Measurements from ENCODE around the gene CREG2. TPM values are rescaled to one million over a fixed set of nuclear protein-coding genes. Genes with fewer than 3 reads are reported as not detected.
"Not testable (repeated sequence)": the region's sequence is repeated elsewhere in the genome, so short reads cannot be mapped to it uniquely, and the experiment has no call there.

CREG2 gene
- total and polyA plus RNA-seq, 7 experiments from 2014 or later: 0.56 TPM; not detected in 6

DNA sequence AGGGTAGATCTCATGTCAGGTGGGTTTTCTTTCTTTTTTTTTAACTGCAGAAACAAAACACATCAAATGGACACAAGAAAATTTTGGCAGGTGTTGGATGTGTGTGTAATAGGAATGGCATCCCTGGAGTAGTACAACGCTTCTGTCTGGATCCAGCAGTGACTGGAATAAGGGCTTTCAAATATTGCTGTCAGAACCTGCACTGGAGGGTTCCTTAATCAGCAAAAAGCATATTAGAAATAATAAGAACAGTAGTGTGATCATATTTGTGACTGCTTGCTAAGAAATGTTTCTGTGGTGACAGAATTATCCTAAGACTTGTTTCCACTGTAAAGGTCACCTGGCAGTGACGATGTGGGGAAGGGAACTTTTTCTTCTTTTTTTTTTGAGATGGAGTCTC, 30.8 kb downstream of the CREG2 start:
- H3K36me3 ChIP-seq (ENCODE audit: control insufficient read depth in 2 of 3, insufficient read depth in 3 of 3, low read length in 3 of 3): no peaks in the 10 kb centered on the region
- ATAC-seq: no peak
- DNase-seq: no peak
- CTCF ChIA-PET: no interaction called here
- H3K4me1 ChIP-seq (ENCODE audit: control insufficient read depth in 2 of 2, insufficient read depth in 2 of 2, low read length in 2 of 2): peaks cover 6 to 11% of the 10 kb centered on the region in 2 donors
- H3K4me3 Mint-ChIP-seq: no peak overlapping the region
- no peak overlapping the region for H3K27ac ChIP-seq (ENCODE audit: low read depth, low read length)
- H3K27me3 ChIP-seq (ENCODE audit: control insufficient read depth in 2 of 2, insufficient read depth in 2 of 2, low read length in 2 of 2): no peaks in the 10 kb centered on the region
- H3K9me3 ChIP-seq (ENCODE audit: control insufficient read depth in 2 of 3, low read length in 3 of 3): no peaks in the 10 kb centered on the region
- H3K36me3 Mint-ChIP-seq: peaks cover 0 to 2% (median 0%) of the 10 kb centered on the region in 5 donors
- no peak overlapping the region for H3K4me3 ChIP-seq (ENCODE audit: low read length)
- intact Hi-C loops (cut with micrococcal nuclease): no loop called here
- H3K4me1 Mint-ChIP-seq: peaks cover 14 to 27% (median 17%) of the 10 kb centered on the region in 7 donors
- POLR2A ChIA-PET: no interaction called here
- H3K27ac Mint-ChIP-seq: peak overlapping the region in 1 of 9 donors; percentile 57
- peaks cover 0 to 16% (median 0%) of the 10 kb centered on the region in 5 donors for H3K27me3 Mint-ChIP-seq
- H3K9me3 Mint-ChIP-seq: no peaks in the 10 kb centered on the region

DNA sequence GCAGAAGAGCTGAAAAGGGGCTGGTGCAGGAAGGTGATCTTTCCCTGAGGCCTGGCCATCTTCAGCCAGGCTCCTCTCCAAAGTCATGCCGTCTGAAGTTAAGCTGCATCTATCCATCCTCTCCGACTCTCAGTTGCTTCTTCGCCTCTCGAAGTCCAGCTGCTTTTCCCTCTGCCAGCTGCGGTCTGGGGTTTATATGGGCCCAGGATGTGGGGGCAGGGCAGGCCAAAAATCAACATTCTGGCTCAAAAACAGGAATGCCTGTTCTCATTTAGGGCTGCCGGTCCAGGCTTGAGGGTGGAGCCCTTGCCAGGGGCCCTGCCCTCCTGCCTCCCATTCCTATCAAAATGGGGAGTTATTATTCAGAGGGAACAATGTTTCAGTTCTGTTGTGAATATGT, 31.2 kb downstream of the CREG2 start:
- intact Hi-C loops (cut with micrococcal nuclease): no loop called here
- H3K36me3 Mint-ChIP-seq: peaks cover 0 to 2% (median 0%) of the 10 kb centered on the region in 5 donors
- no peak overlapping the region for H3K4me3 ChIP-seq (ENCODE audit: low read length)
- no peaks in the 10 kb centered on the region for H3K27me3 ChIP-seq (ENCODE audit: control insufficient read depth in 2 of 2, insufficient read depth in 2 of 2, low read length in 2 of 2)
- H3K4me1 ChIP-seq (ENCODE audit: control insufficient read depth in 2 of 2, insufficient read depth in 2 of 2, low read length in 2 of 2): peaks cover 1 to 7% of the 10 kb centered on the region in 2 donors
- ATAC-seq (no peak), DNase-seq (no peak)
- H3K36me3 ChIP-seq (ENCODE audit: control insufficient read depth in 2 of 3, insufficient read depth in 3 of 3, low read length in 3 of 3): no peaks in the 10 kb centered on the region
- H3K27ac Mint-ChIP-seq: peak overlapping the region in 1 of 9 donors; percentile 57
- no peaks in the 10 kb centered on the region for H3K9me3 Mint-ChIP-seq
- CTCF ChIA-PET: no interaction called here
- H3K9me3 ChIP-seq (ENCODE audit: control insufficient read depth in 2 of 3, low read length in 3 of 3): no peaks in the 10 kb centered on the region
- H3K4me3 Mint-ChIP-seq: no peak overlapping the region
- no peak overlapping the region for H3K27ac ChIP-seq (ENCODE audit: low read depth, low read length)
- POLR2A ChIA-PET: no interaction called here
- H3K27me3 Mint-ChIP-seq: peaks cover 0 to 16% (median 0%) of the 10 kb centered on the region in 5 donors
- H3K4me1 Mint-ChIP-seq: peaks cover 9 to 23% (median 13%) of the 10 kb centered on the region in 7 donors

DNA sequence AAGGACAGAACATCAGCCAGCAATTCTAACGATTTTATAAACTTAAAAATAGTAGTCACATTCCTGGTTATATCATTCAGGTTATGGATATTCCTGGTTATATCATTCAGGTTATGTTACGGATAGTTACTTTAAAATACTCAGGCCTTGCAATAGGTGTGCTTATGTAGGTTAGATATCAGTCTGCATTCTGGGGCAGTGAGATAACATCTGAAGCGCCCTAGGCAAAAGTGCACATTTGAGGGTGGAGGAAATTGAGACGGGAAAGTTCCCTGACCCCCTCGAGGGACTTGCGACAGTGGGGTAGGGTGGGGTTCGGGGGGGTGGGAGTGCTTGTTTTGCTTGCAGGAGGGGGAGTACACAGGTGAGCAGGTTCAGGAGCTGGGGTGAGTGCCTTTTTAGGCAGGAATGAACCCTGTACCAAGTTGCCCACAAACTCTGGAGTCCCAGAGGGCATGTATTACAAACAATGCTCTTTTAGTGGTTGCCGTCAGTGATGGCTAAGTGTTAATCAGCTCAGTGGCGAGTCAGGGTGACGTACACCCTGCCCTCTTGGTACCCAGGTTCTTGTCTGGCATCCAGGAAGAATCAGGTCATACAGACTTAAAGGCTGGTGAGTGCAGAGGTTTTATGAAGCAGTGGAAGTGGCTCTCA, 31.8 kb downstream of the CREG2 start:
- Mint-ChIP-seq H3K36me3 (peaks cover 0 to 2% (median 0%) of the 10 kb centered on the region in 5 donors), H3K4me1 (peaks cover 7 to 25% (median 10%) of the 10 kb centered on the region in 7 donors), H3K27ac (no peak overlapping the region), H3K4me3 (no peak overlapping the region), H3K27me3 (peaks cover 0 to 16% (median 0%) of the 10 kb centered on the region in 5 donors), H3K9me3 (no peaks in the 10 kb centered on the region)
- intact Hi-C loops (cut with micrococcal nuclease): no loop called here
- DNase-seq (no peak), ATAC-seq (no peak)
- Histone ChIP-seq H3K36me3 (ENCODE audit: control insufficient read depth in 2 of 3, insufficient read depth in 3 of 3, low read length in 3 of 3) (no peaks in the 10 kb centered on the region), H3K27ac (ENCODE audit: low read depth, low read length) (no peak overlapping the region), H3K4me3 (ENCODE audit: low read length) (no peak overlapping the region), H3K9me3 (ENCODE audit: control insufficient read depth in 2 of 3, low read length in 3 of 3) (no peaks in the 10 kb centered on the region), H3K27me3 (ENCODE audit: control insufficient read depth in 2 of 2, insufficient read depth in 2 of 2, low read length in 2 of 2) (no peaks in the 10 kb centered on the region), H3K4me1 (ENCODE audit: control insufficient read depth in 2 of 2, insufficient read depth in 2 of 2, low read length in 2 of 2) (peaks cover 0 to 1% of the 10 kb centered on the region in 2 donors)
- ChIA-PET POLR2A (no interaction called here), CTCF (no interaction called here)

DNA sequence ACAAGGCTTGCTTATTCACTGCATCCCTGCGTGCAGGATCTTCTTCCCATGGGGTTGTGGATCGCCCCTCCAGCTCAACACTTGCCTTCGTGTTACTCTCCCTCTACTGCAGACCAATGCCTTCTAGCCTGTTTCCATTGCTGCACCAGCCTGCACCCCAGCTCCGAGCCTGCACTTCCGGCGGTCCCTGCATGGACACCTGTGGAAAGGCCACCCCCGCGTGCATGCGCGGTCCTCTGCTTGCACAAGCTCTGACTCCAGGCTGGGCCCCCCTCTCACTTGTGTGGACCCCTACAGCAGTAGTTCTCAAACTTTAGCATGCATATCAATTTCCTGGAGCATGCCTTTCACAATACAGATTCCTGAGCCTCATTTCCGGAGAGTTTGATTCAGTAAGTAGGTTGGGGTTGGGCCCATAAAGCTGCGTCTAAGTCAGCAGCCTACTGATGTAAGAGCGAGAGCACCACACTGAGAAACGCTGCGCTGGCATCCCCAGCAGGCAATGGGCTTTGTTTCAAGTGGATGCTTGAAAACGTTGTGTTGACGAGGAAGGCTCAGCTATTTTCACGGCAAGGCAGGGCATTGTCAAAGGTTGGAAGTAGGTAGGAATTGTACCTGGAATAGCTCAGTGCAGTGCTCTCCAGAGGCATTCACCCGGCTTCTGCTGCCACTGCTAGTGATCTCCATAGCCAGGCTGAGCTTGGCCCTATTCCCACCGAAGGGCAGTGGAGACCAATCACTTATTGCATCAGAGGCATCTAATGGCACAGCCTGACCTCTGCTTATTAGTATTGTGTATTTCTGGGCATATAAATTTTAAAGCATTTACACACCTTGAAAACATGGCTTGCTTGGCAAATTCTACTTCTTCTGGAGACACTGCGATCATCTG, 32.6 kb downstream of the CREG2 start:
- no peaks in the 10 kb centered on the region for H3K4me1 ChIP-seq (ENCODE audit: control insufficient read depth in 2 of 2, insufficient read depth in 2 of 2, low read length in 2 of 2)
- no peaks in the 10 kb centered on the region for H3K9me3 Mint-ChIP-seq
- DNase-seq (no peak), ATAC-seq (no peak)
- H3K27ac Mint-ChIP-seq: no peak overlapping the region
- peaks cover 0 to 16% (median 0%) of the 10 kb centered on the region in 5 donors for H3K27me3 Mint-ChIP-seq
- H3K27me3 ChIP-seq (ENCODE audit: control insufficient read depth in 2 of 2, insufficient read depth in 2 of 2, low read length in 2 of 2): no peaks in the 10 kb centered on the region
- H3K4me3 ChIP-seq (ENCODE audit: low read length): no peak overlapping the region
- CTCF ChIA-PET: no interaction called here
- H3K4me3 Mint-ChIP-seq: no peak overlapping the region
- H3K36me3 Mint-ChIP-seq: peaks cover 0 to 2% (median 0%) of the 10 kb centered on the region in 5 donors
- POLR2A ChIA-PET: interaction anchor here (0.7 kb wide), 1 partner anchor 20 kb away, joined by 4 read pairs; no protein-coding TSS in a partner anchor
- no peak overlapping the region for H3K27ac ChIP-seq (ENCODE audit: low read depth, low read length)
- H3K4me1 Mint-ChIP-seq: peaks cover 0 to 23% (median 8%) of the 10 kb centered on the region in 7 donors
- intact Hi-C loops (cut with micrococcal nuclease): no loop called here
- H3K9me3 ChIP-seq (ENCODE audit: control insufficient read depth in 2 of 3, low read length in 3 of 3): no peaks in the 10 kb centered on the region
- H3K36me3 ChIP-seq (ENCODE audit: control insufficient read depth in 2 of 3, insufficient read depth in 3 of 3, low read length in 3 of 3): no peaks in the 10 kb centered on the region

DNA sequence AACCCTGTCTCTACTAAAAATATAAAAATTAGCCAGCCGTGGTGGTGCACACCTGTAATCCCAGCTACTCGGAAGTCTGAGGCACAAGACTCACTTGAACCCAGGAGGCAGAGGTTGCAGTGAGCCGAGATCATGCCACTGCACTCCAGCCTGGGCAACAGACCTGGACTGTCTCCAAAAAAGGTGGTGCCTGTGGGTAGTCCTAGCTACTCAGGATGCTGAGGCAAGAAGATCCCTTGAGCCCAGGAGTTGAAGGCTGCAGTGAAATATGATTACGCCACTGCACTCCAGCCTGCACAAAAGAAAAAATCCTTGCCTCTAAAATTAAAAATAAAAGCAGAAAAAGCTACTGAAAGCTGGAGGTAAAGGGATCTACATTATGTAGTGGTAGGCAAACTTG, 34.7 kb downstream of the CREG2 start:
- H3K36me3 ChIP-seq (ENCODE audit: control insufficient read depth in 2 of 3, insufficient read depth in 3 of 3, low read length in 3 of 3); H3K4me1 ChIP-seq (ENCODE audit: control insufficient read depth in 2 of 2, insufficient read depth in 2 of 2, low read length in 2 of 2); H3K27ac ChIP-seq (ENCODE audit: low read depth, low read length); H3K4me3 ChIP-seq (ENCODE audit: low read length); DNase-seq; H3K36me3 Mint-ChIP-seq; H3K27me3 ChIP-seq (ENCODE audit: control insufficient read depth in 2 of 2, insufficient read depth in 2 of 2, low read length in 2 of 2); H3K27ac Mint-ChIP-seq; H3K9me3 Mint-ChIP-seq; H3K4me3 Mint-ChIP-seq; H3K9me3 ChIP-seq (ENCODE audit: control insufficient read depth in 2 of 3, low read length in 3 of 3); intact Hi-C loops (cut with micrococcal nuclease); ATAC-seq: not testable (repeated sequence)
- H3K4me1 Mint-ChIP-seq: peaks cover 0 to 20% (median 8%) of the 10 kb centered on the region in 7 donors
- peaks cover 0 to 13% (median 0%) of the 10 kb centered on the region in 5 donors for H3K27me3 Mint-ChIP-seq
- ChIA-PET CTCF (interaction anchor here (0.9 kb wide), 1 partner anchor 10 kb away, joined by 3 read pairs; no protein-coding TSS in a partner anchor), POLR2A (interaction anchor here (0.7 kb wide), 1 partner anchor 479 kb away, joined by 4 read pairs; no protein-coding TSS in a partner anchor)

DNA sequence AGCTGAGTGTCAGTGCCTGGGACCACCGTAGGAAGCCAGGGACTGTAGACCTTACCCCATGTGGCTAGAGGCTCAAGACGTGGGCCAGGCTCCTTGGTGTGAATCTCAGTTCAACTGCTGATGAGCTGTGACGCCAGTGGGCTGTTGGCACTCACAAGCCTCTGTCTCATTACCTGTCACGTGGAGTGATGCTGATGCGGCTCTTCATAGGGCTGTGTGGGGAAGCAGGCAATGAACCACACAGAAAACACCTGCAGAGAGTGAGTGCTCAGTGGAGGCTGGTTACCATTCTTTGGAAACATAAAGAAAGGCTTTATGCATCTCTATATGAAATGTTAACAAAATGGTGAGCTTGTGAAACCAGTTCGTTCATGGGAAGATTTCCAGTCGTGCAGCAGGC, 36.1 kb downstream of the CREG2 start:
- POLR2A ChIA-PET: interaction anchor here (0.6 kb wide), 1 partner anchor 11 kb away, joined by 3 read pairs; no protein-coding TSS in a partner anchor
- intact Hi-C loops (cut with micrococcal nuclease): no loop called here
- no peak for ATAC-seq

More for the DNA sequence above, 36.1 kb downstream of the CREG2 start:
- DNase-seq: no peak
- Histone ChIP-seq H3K27me3 (ENCODE audit: control insufficient read depth in 2 of 2, insufficient read depth in 2 of 2, low read length in 2 of 2) (no peaks in the 10 kb centered on the region), H3K4me1 (ENCODE audit: control insufficient read depth in 2 of 2, insufficient read depth in 2 of 2, low read length in 2 of 2) (no peaks in the 10 kb centered on the region), H3K36me3 (ENCODE audit: control insufficient read depth in 2 of 3, insufficient read depth in 3 of 3, low read length in 3 of 3) (no peaks in the 10 kb centered on the region), H3K4me3 (ENCODE audit: low read length) (no peak overlapping the region), H3K27ac (ENCODE audit: low read depth, low read length) (no peak overlapping the region), H3K9me3 (ENCODE audit: control insufficient read depth in 2 of 3, low read length in 3 of 3) (no peaks in the 10 kb centered on the region)
- Mint-ChIP-seq H3K4me3 (no peak overlapping the region), H3K36me3 (no peaks in the 10 kb centered on the region), H3K4me1 (peaks cover 0 to 15% (median 8%) of the 10 kb centered on the region in 7 donors), H3K9me3 (no peaks in the 10 kb centered on the region), H3K27me3 (peaks cover 0 to 19% (median 0%) of the 10 kb centered on the region in 5 donors), H3K27ac (no peak overlapping the region)
- CTCF ChIA-PET: interaction anchor here (1.0 to 1.3 kb wide), 3 partner anchors 8 to 35 kb away, joined by 3 to 4 read pairs (median 4); no protein-coding TSS in a partner anchor

Data from naive thymus-derived CD4-positive, alpha-beta T cell (primary cell).